GM19467 (cell line): ENCODE results near the gene GABBR2.

Experiments used
- ATAC-seq: cut with Tn5 transposase; IDR thresholded peaks from one replicate; pipeline ENCODE4 v1.9.1; 2021; ENCODE audit warnings: mild to moderate bottlenecking, moderate library complexity; ENCODE audit not compliant: unreplicated experiment

Gene GABBR2

GRCh38 chr9:98453589-98454311 is 255.0 kb downstream of the GABBR2 start:
- no peak for ATAC-seq

GRCh38 chr9:98451576-98451975 is 257.2 kb downstream of the GABBR2 start:
- no peak for ATAC-seq

DNA sequence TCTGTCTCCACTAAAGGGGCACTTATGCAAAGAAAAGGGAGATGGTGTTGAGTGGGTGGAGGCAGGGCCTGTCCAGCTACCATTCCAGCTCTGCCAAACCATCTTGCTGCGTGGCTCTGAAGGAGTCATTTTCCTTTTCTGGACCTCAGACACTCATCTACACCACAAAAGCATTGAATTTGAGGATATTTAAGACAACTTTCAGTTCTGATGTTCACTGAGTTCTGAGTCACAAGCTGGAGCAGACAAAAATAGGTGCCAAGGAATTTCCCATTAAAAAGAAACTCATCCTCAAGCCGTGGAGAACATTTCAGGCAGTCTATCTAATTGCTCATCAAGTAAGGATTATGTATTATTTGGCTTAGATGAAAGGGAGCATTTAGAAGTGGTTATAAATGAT is 258.2 kb downstream of the GABBR2 start:
- no peak for ATAC-seq

GRCh38 chr9:98449871-98450270 is 258.9 kb downstream of the GABBR2 start:
- ATAC-seq = no peak

- no peak for ATAC-seq
Observed at GRCh38 chr9:98445576-98445975, 263.2 kb downstream of the GABBR2 start.

- no peak for ATAC-seq
Observed at GRCh38 chr9:98444601-98445000, 264.1 kb downstream of the GABBR2 start.

GRCh38 chr9:98442541-98442940 is 266.2 kb downstream of the GABBR2 start:
- ATAC-seq = no peak

DNA sequence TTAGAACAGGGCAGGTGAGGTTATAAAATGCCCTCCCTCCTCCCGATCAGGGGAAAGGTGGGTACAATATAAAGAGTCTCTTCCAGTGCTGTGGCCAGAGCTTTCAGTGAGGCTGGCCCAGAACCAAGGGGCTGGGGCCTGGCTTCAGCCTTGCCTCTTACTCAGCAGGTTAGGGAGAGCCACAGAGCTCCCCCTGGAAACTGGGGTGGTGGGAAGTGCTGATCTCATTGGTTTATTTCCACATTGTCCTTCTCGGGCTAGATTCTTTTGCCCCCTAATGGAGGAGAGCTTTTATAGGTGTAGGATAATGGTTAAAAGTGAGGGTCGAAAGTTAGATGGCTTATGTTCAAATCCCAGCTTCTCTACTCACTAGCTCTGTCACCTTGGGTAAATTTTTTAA is 266.6 kb downstream of the GABBR2 start:
- ATAC-seq = no peak

- ATAC-seq = no peak
Observed at GRCh38 chr9:98438666-98439065, 270.1 kb downstream of the GABBR2 start.

DNA sequence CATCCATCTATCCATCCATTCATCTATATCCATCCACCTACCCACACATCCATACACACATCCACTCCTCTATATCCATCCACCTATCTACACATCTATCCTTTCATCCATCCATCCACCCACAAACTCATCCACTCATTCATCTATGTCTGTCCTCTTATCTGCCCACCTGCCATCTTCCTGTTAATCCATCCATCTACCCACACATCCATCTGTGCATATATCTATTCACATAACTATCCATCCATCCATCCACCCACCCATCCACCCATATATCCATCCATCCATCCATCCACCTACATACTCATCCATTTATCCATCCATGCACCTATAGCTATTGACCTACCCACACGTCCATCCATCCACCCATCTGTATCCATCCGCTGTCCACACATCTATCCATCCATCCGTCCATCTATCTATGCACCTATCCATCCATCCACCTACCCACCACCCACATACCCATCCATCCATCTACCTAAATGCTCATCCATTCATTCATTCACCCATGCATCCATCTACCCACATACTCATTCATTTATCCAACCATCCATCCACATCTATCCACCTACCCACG is 271.2 kb downstream of the GABBR2 start:
- ATAC-seq = no peak

DNA sequence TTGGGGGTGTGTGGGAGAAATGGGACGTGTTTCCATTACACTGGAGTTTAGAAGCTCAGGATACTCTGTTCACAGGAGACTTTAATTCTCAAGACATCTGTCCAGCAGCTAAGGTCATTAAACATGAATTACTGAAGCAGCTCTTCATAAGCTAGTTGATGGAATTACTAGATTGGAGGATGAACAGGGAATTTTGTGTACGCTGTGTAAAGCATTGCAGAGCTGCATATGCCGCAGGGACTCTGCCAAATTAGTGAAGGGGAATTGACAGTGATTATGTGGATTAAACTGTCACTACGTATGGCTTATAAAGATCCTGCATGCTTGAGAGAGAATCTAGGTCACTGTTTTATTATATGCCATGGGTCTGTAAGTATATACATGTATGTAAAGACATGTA is 275.8 kb downstream of the GABBR2 start:
- ATAC-seq = no peak

DNA sequence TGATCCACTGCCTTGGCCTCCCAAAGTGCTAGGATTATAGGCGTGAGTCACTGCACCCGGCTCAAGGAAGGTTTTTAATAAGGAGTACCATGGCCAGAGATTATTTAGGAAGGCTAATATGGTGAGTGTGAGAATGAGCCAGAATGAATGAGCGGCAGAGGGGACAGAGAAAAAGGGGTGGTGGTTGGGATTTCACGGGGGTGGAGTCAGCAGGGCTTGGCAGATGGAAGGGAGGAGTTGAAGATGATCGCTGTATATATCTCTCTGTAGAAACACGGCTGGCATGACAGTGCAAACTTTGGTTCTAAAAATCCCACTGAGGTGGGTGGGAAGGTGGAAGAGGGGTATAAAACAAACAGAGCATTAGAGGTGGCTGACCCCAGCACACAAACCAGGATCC is 276.6 kb downstream of the GABBR2 start:
- ATAC-seq = no peak

GRCh38 chr9:98430535-98431292 is 278.0 kb downstream of the GABBR2 start:
- ATAC-seq = no peak

DNA sequence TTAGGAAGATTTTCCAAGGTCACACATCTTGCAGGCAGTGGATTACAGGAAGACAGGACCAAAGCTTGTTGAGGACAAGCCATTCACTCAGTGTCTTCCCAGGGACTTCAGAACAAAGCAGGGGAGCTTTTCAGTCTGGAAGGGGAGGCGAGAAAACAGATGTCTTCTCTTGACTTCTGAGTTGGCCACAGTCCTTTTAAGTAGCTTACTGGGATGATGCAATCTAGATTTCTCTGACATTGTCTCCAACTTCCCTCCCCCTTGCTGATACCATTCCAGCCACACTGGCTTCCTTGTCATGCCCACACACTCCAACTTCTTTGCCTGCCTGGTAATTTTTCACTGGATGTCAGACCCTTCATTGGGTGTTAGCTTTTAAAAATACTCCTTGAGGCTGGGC is 279.1 kb downstream of the GABBR2 start:
- no peak for ATAC-seq

- no peak for ATAC-seq
Observed at GRCh38 chr9:98428454-98428853, 280.3 kb downstream of the GABBR2 start.

GRCh38 chr9:98427491-98427890 is 281.2 kb downstream of the GABBR2 start:
- no peak for ATAC-seq

- no peak for ATAC-seq
Observed at GRCh38 chr9:98425079-98425478, 283.7 kb downstream of the GABBR2 start.

DNA sequence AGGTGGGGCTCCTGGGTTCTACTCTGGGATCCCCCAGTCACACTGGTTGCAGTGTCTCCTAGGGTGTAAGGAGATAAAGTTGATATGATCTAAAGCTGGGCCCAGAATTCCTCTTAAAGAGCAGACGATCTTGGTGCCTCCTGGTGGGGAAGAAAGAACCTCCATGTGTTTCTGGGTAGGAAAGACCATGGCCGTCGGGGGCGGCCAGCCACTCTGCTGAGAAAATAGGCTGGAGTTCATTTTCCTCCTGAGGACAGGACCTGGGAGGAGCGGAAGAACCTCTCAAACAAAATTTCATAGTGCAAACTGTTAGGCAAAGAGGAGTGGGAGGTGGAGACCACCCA is 289.5 kb downstream of the GABBR2 start:
- no peak for ATAC-seq

GRCh38 chr9:98418578-98419259 is 290.0 kb downstream of the GABBR2 start:
- no peak for ATAC-seq

- ATAC-seq = no peak
Observed at GRCh38 chr9:98416294-98417248, 292.2 kb downstream of the GABBR2 start.

- ATAC-seq = no peak
Observed at GRCh38 chr9:98415782-98416181, 293.0 kb downstream of the GABBR2 start.
